Activated T-helper 1 cell treated with anti-CD3 and anti-CD28 coated beads, Interleukin-12 subunit alpha, Interleukin-12 subunit beta, Interleukin-2, Interleukin-4 antibody, amounts not matched to agents 30 ng/mL and 10 ng/mL and 1 ng/mL, durations not matched to agents 14 hours and 24 hours and 36 hours (primary cell): ENCODE data around the gene DGCR6L. TPM values are rescaled to one million over a fixed set of nuclear protein-coding genes. Genes with fewer than 3 reads are reported as not detected.
"Not testable (repeated sequence)": the region's sequence is repeated elsewhere in the genome, so short reads cannot be mapped to it uniquely, and the experiment has no call there.

ENCODE experiments used
- DNase-seq: peaks from one replicate; pipeline ENCODE4 v3.0.0; 2021; ENCODE audit warnings: low spot score
- H3K27ac Mint-ChIP-seq: one replicate; pipeline ENCODE4 v1.8.0; 2021; ENCODE audit warnings: mild to moderate bottlenecking, mixed read lengths
- H3K27me3 Mint-ChIP-seq: one replicate; pipeline ENCODE4 v1.8.0; 2022; ENCODE audit warnings: mild to moderate bottlenecking, moderate library complexity, mixed read lengths; ENCODE audit not compliant: insufficient read depth
- H3K36me3 Mint-ChIP-seq: one replicate; pipeline ENCODE4 v1.8.0; 2021; ENCODE audit warnings: low read depth, mixed read lengths
- H3K4me1 Mint-ChIP-seq: one replicate; pipeline ENCODE4 v1.8.0; 2021; ENCODE audit warnings: low read depth, mixed read lengths
- H3K4me3 Mint-ChIP-seq: one replicate; pipeline ENCODE4 v1.8.0; 2021; ENCODE audit warnings: mild to moderate bottlenecking, moderate library complexity, mixed read lengths
- H3K9me3 Mint-ChIP-seq: one replicate; pipeline ENCODE4 v1.8.0; 2021; ENCODE audit warnings: mixed read lengths
- intact Hi-C: fragments of 100-400 bp; cut with micrococcal nuclease; formaldehyde crosslinking; loops from one replicate; pipeline ENCODE4 v1.15.1; 2024
- total RNA-seq: library from RNA; stranded (reverse); gene quantifications from 2 replicates; pipeline ENCODE4 v1.2.3, GENCODE V29; 2022

The DGCR6L gene
- total RNA-seq, 1 donor from 2014 or later, result 40.6 TPM

- H3K27me3 Mint-ChIP-seq, intact Hi-C loops, H3K36me3 Mint-ChIP-seq, DNase-seq, H3K4me1 Mint-ChIP-seq, H3K9me3 Mint-ChIP-seq, H3K4me3 Mint-ChIP-seq, H3K27ac Mint-ChIP-seq: not testable (repeated sequence)
Observed at GRCh38 chr22:20311249-20312062, 8.4 kb downstream of the DGCR6L start.

GRCh38 chr22:20310773-20311172 lies 9.1 kb downstream of the DGCR6L start:
- H3K27me3 Mint-ChIP-seq, H3K36me3 Mint-ChIP-seq, H3K9me3 Mint-ChIP-seq, H3K27ac Mint-ChIP-seq, H3K4me3 Mint-ChIP-seq, DNase-seq, H3K4me1 Mint-ChIP-seq, intact Hi-C loops: not testable (repeated sequence)

GRCh38 chr22:20310180-20310579 lies 9.7 kb downstream of the DGCR6L start:
- H3K36me3 Mint-ChIP-seq, intact Hi-C loops, H3K4me3 Mint-ChIP-seq, H3K9me3 Mint-ChIP-seq, H3K27ac Mint-ChIP-seq, DNase-seq, H3K27me3 Mint-ChIP-seq, H3K4me1 Mint-ChIP-seq: not testable (repeated sequence)

- H3K4me1 Mint-ChIP-seq, H3K36me3 Mint-ChIP-seq, DNase-seq, H3K27ac Mint-ChIP-seq, H3K9me3 Mint-ChIP-seq, intact Hi-C loops, H3K4me3 Mint-ChIP-seq, H3K27me3 Mint-ChIP-seq: not testable (repeated sequence)
Observed at GRCh38 chr22:20308806-20309650, 10.8 kb downstream of the DGCR6L start.

- H3K4me1 Mint-ChIP-seq, H3K27me3 Mint-ChIP-seq, H3K27ac Mint-ChIP-seq, intact Hi-C loops, H3K9me3 Mint-ChIP-seq, H3K4me3 Mint-ChIP-seq, H3K36me3 Mint-ChIP-seq, DNase-seq: not testable (repeated sequence)
Observed at GRCh38 chr22:20307448-20308447, 12.1 kb downstream of the DGCR6L start.

- H3K36me3 Mint-ChIP-seq, H3K4me1 Mint-ChIP-seq, intact Hi-C loops, H3K9me3 Mint-ChIP-seq, DNase-seq, H3K27ac Mint-ChIP-seq, H3K4me3 Mint-ChIP-seq, H3K27me3 Mint-ChIP-seq: not testable (repeated sequence)
Observed at GRCh38 chr22:20306646-20307447, 13.0 kb downstream of the DGCR6L start.

- intact Hi-C loops, result no loop called here
- Mint-ChIP-seq H3K27me3 (no peaks in the 10 kb centered on the region), H3K27ac (no peak overlapping the region), H3K4me1 (no peaks in the 10 kb centered on the region), H3K9me3 (no peaks in the 10 kb centered on the region), H3K4me3 (no peak overlapping the region), H3K36me3 (no peaks in the 10 kb centered on the region)
- no peak for DNase-seq
Observed at GRCh38 chr22:20305894-20306645, 13.8 kb downstream of the DGCR6L start.

- intact Hi-C loops, DNase-seq, H3K27ac Mint-ChIP-seq, H3K9me3 Mint-ChIP-seq, H3K4me3 Mint-ChIP-seq, H3K4me1 Mint-ChIP-seq, H3K36me3 Mint-ChIP-seq, H3K27me3 Mint-ChIP-seq: not testable (repeated sequence)
Observed at GRCh38 chr22:20305230-20305893, 14.5 kb downstream of the DGCR6L start.

GRCh38 chr22:20304646-20305045 lies 15.2 kb downstream of the DGCR6L start:
- Mint-ChIP-seq H3K4me1 (no peaks in the 10 kb centered on the region), H3K27me3 (no peaks in the 10 kb centered on the region), H3K9me3 (no peaks in the 10 kb centered on the region), H3K4me3 (no peak overlapping the region), H3K27ac (no peak overlapping the region), H3K36me3 (no peaks in the 10 kb centered on the region)
- no peak for DNase-seq
- intact Hi-C loops, result no loop called here

- H3K9me3 Mint-ChIP-seq, H3K36me3 Mint-ChIP-seq, H3K27me3 Mint-ChIP-seq, DNase-seq, H3K27ac Mint-ChIP-seq, intact Hi-C loops, H3K4me3 Mint-ChIP-seq, H3K4me1 Mint-ChIP-seq: not testable (repeated sequence)
Observed at GRCh38 chr22:20303229-20303534, 16.7 kb downstream of the DGCR6L start.

GRCh38 chr22:20302438-20303228 lies 17.2 kb downstream of the DGCR6L start:
- Mint-ChIP-seq H3K27me3 (peaks cover 6% of the 10 kb centered on the region), H3K4me1 (no peaks in the 10 kb centered on the region), H3K36me3 (no peaks in the 10 kb centered on the region), H3K4me3 (no peak overlapping the region), H3K9me3 (no peaks in the 10 kb centered on the region), H3K27ac (no peak overlapping the region)
- DNase-seq, result no peak
- intact Hi-C loops, result no loop called here
